ENCODE results near the gene CRTAC1. TPM values are rescaled to one million over a fixed set of nuclear protein-coding genes. Genes with fewer than 3 reads are reported as not detected.

CRTAC1 gene
- total RNA-seq, 1 donor from 2014 or later = 0.06 TPM

GRCh38 chr10:97969538-97970079 lies 60.8 kb downstream of the CRTAC1 start:
- no peak overlapping the region for H3K4me3 ChIP-seq (ENCODE audit: low read depth, low read length)
- no peak for DNase-seq (ENCODE audit: low read depth)
- TF ChIP-seq CTCF (conservative IDR thresholded peaks at IDR 0.05; ENCODE audit: low read depth, low read length) = no peak

GRCh38 chr10:97964748-97965147 lies 65.7 kb downstream of the CRTAC1 start:
- DNase-seq (ENCODE audit: low read depth) = no peak
- TF ChIP-seq CTCF (conservative IDR thresholded peaks at IDR 0.05; ENCODE audit: low read depth, low read length) = no peak
- H3K4me3 ChIP-seq (ENCODE audit: low read depth, low read length) = no peak overlapping the region

- H3K4me3 ChIP-seq (ENCODE audit: low read depth, low read length) = no peak overlapping the region
- DNase-seq (ENCODE audit: low read depth) = no peak
- no peak for TF ChIP-seq CTCF (conservative IDR thresholded peaks at IDR 0.05; ENCODE audit: low read depth, low read length)
Observed at GRCh38 chr10:97961945-97962344, 68.5 kb downstream of the CRTAC1 start.

- DNase-seq (ENCODE audit: low read depth) = no peak
- no peak overlapping the region for H3K4me3 ChIP-seq (ENCODE audit: low read depth, low read length)
- no peak for TF ChIP-seq CTCF (conservative IDR thresholded peaks at IDR 0.05; ENCODE audit: low read depth, low read length)
Observed at GRCh38 chr10:97960269-97961056, 70.0 kb downstream of the CRTAC1 start.

GRCh38 chr10:97949462-97949861 lies 81.0 kb downstream of the CRTAC1 start:
- no peak for DNase-seq (ENCODE audit: low read depth)
- no peak overlapping the region for H3K4me3 ChIP-seq (ENCODE audit: low read depth, low read length)
- no peak for TF ChIP-seq CTCF (conservative IDR thresholded peaks at IDR 0.05; ENCODE audit: low read depth, low read length)

- DNase-seq (ENCODE audit: low read depth) = no peak
- no peak for TF ChIP-seq CTCF (conservative IDR thresholded peaks at IDR 0.05; ENCODE audit: low read depth, low read length)
- no peak overlapping the region for H3K4me3 ChIP-seq (ENCODE audit: low read depth, low read length)
Observed at GRCh38 chr10:97948822-97949221, 81.6 kb downstream of the CRTAC1 start.

- H3K4me3 ChIP-seq (ENCODE audit: low read depth, low read length) = no peak overlapping the region
- no peak for DNase-seq (ENCODE audit: low read depth)
- no peak for TF ChIP-seq CTCF (conservative IDR thresholded peaks at IDR 0.05; ENCODE audit: low read depth, low read length)
Observed at GRCh38 chr10:97944772-97945171, 85.6 kb downstream of the CRTAC1 start.
